WERI-Rb-1 (cell line): Measurements from ENCODE around the gene LPO.

Source experiments
- DNase-seq: peaks from one replicate; pipeline ENCODE4 v3.0.0-alpha.2; 2020
- H3K27ac ChIP-seq: fragments of 250-450 bp; sonication (Bioruptor Pico); 2 replicates; pipeline ENCODE4 v1.5.1; 2020; ENCODE audit warnings: mild to moderate bottlenecking, moderate library complexity
- H3K27me3 ChIP-seq: fragments of 250-450 bp; sonication (Bioruptor Pico); 2 replicates; pipeline ENCODE4 v1.5.1; 2021; ENCODE audit warnings: mild to moderate bottlenecking, low read depth, moderate library complexity; ENCODE audit not compliant: insufficient read depth, severe bottlenecking
- H3K36me3 ChIP-seq: fragments of 250-450 bp; sonication (Bioruptor Pico); 2 replicates; pipeline ENCODE4 v1.5.1; 2020; ENCODE audit warnings: mild to moderate bottlenecking, moderate library complexity
- H3K4me3 ChIP-seq: 2 replicates; pipeline ENCODE4 v1.5.1; 2011; ENCODE audit warnings: low read depth, mild to moderate bottlenecking, control low read depth, low read length
- H3K9me3 ChIP-seq: fragments of 250-450 bp; sonication (Bioruptor Pico); 2 replicates; pipeline ENCODE4 v1.5.1; 2021; ENCODE audit warnings: mild to moderate bottlenecking, moderate library complexity; ENCODE audit not compliant: severe bottlenecking
- TF ChIP-seq, protein P1 (sequence below): IDR thresholded peaks from 2 replicates; pipeline ENCODE4 v1.5.1; 2011; ENCODE audit warnings: low read depth, mild to moderate bottlenecking, control low read depth, inconsistent platforms, low read length

The LPO gene

DNA sequence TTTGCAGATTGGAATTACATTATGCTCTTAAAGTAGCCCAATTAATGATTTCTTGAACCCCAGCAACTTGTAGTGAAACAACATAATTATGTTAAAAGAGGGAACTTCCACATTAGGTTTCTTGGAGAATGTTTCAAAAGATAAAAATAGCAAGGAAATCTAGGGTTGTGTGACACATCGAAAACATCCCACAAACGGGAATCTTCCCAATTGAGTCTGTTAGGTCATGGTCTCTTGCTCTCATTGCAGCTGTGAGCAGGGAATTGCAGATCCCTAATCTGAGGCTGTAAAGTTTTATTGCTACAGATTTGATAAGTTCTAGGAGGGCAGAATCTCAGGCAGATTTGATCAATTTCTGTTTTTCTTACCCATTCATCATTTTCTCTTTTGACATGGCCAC lies 6.7 kb upstream of the LPO start:
- Histone ChIP-seq H3K36me3 (no peaks in the 10 kb centered on the region), H3K4me3 (no peak overlapping the region), H3K27me3 (no peaks in the 10 kb centered on the region), H3K9me3 (no peaks in the 10 kb centered on the region), H3K27ac (no peak overlapping the region)
- TF ChIP-seq, protein P1, sequence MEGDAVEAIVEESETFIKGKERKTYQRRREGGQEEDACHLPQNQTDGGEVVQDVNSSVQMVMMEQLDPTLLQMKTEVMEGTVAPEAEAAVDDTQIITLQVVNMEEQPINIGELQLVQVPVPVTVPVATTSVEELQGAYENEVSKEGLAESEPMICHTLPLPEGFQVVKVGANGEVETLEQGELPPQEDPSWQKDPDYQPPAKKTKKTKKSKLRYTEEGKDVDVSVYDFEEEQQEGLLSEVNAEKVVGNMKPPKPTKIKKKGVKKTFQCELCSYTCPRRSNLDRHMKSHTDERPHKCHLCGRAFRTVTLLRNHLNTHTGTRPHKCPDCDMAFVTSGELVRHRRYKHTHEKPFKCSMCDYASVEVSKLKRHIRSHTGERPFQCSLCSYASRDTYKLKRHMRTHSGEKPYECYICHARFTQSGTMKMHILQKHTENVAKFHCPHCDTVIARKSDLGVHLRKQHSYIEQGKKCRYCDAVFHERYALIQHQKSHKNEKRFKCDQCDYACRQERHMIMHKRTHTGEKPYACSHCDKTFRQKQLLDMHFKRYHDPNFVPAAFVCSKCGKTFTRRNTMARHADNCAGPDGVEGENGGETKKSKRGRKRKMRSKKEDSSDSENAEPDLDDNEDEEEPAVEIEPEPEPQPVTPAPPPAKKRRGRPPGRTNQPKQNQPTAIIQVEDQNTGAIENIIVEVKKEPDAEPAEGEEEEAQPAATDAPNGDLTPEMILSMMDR: no peak
- DNase-seq: no peak

DNA sequence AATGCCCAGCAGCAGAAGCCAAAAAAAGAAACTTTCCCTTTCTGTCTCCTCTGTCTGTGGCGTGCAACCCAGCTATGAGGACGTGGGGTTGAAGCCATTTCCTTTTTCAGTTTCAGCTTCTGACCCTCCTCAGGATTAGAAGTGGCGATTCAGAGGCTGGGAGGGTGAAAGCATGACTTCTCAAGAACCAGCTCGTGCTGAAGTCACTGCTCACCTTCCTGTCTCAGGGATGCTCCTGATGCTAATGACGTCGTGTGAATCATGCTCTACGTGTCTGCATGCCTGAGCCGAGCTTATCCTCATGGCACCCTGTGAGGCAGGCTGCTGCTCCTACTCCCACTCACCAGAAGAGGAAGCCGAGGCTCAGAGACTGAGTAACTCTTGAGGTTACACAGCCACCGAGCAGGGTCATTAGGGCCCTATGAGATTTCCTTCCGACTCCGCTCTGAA lies 5.7 kb upstream of the LPO start:
- no peak overlapping the region for H3K27ac ChIP-seq
- H3K4me3 ChIP-seq: no peak overlapping the region
- H3K9me3 ChIP-seq: no peaks in the 10 kb centered on the region
- TF ChIP-seq, protein P1: peak; percentile 33; the same call in 1 of the 2 replicates
- H3K36me3 ChIP-seq: no peaks in the 10 kb centered on the region
- DNase-seq: peak; percentile 79
- no peaks in the 10 kb centered on the region for H3K27me3 ChIP-seq

GRCh38 chr17:58233543-58233942 lies 4.8 kb upstream of the LPO start:
- H3K27ac ChIP-seq: no peak overlapping the region
- H3K36me3 ChIP-seq: no peaks in the 10 kb centered on the region
- H3K9me3 ChIP-seq: no peaks in the 10 kb centered on the region
- H3K4me3 ChIP-seq: no peak overlapping the region
- no peak for DNase-seq
- H3K27me3 ChIP-seq: no peaks in the 10 kb centered on the region
- TF ChIP-seq, protein P1: no peak

DNA sequence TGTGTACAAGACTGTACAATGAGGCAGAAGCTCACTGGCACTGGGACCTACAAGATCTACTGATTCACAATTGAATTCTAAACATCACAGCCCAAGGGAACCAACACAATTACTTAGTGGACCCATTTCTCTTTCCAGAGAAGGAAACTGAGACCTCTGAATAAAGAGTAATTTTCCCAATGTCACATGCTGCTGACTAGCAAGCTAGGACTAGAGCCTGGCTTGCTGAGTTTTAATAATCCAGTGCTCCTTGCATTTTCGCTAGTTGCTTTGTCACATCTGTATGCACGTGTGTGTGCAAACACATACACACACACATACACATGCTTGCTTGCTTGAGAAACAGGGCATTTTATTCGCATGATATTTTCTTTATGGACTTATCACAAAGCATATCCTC lies 3.9 kb upstream of the LPO start:
- no peaks in the 10 kb centered on the region for H3K27me3 ChIP-seq
- no peak overlapping the region for H3K4me3 ChIP-seq
- no peak for DNase-seq
- no peaks in the 10 kb centered on the region for H3K36me3 ChIP-seq
- no peaks in the 10 kb centered on the region for H3K9me3 ChIP-seq
- H3K27ac ChIP-seq: no peak overlapping the region
- TF ChIP-seq, protein P1: no peak

GRCh38 chr17:58235821-58236220 lies 2.6 kb upstream of the LPO start:
- DNase-seq: no peak

GRCh38 chr17:58236394-58236793 lies 2.0 kb upstream of the LPO start:
- no peaks in the 10 kb centered on the region for H3K9me3 ChIP-seq
- no peak overlapping the region for H3K4me3 ChIP-seq
- no peak overlapping the region for H3K27ac ChIP-seq
- TF ChIP-seq, protein P1: no peak
- no peaks in the 10 kb centered on the region for H3K27me3 ChIP-seq
- no peak for DNase-seq
- H3K36me3 ChIP-seq: no peaks in the 10 kb centered on the region

More at GRCh38 chr17:58235821-58236220, 2.6 kb upstream of the LPO start:
- Histone ChIP-seq H3K36me3 (no peaks in the 10 kb centered on the region), H3K27ac (no peak overlapping the region), H3K27me3 (no peaks in the 10 kb centered on the region), H3K4me3 (no peak overlapping the region), H3K9me3 (no peaks in the 10 kb centered on the region)
- TF ChIP-seq, protein P1: no peak
